ENCODE measurements around the gene ACSS1. TPM values are rescaled to one million over a fixed set of nuclear protein-coding genes. Genes with fewer than 3 reads are reported as not detected.

Gene ACSS1
- total RNA-seq, 1 donor from 2014 or later: 7.3 TPM

GRCh38 chr20:25061103-25061799, 3.3 kb upstream of the ACSS1 start:
- no peak for DNase-seq (ENCODE audit: low read depth)
- TF ChIP-seq CTCF (IDR thresholded peaks at IDR 0.05; ENCODE audit: insufficient read depth, low read length, poor library complexity, severe bottlenecking): no peak
- Histone ChIP-seq H3K27me3 (ENCODE audit: control insufficient read depth, insufficient read depth, low read length) (peaks cover 44% of the 10 kb centered on the region), H3K36me3 (ENCODE audit: control insufficient read depth, insufficient read depth, low read length) (no peaks in the 10 kb centered on the region), H3K4me3 (ENCODE audit: low read depth, low read length) (no peak overlapping the region)

GRCh38 chr20:25059866-25060465, 2.0 kb upstream of the ACSS1 start:
- peaks cover 38% of the 10 kb centered on the region for H3K27me3 ChIP-seq (ENCODE audit: control insufficient read depth, insufficient read depth, low read length)
- H3K4me3 ChIP-seq (ENCODE audit: low read depth, low read length): no peak overlapping the region
- no peak for TF ChIP-seq CTCF (IDR thresholded peaks at IDR 0.05; ENCODE audit: insufficient read depth, low read length, poor library complexity, severe bottlenecking)
- no peaks in the 10 kb centered on the region for H3K36me3 ChIP-seq (ENCODE audit: control insufficient read depth, insufficient read depth, low read length)
- no peak for DNase-seq (ENCODE audit: low read depth)

- Histone ChIP-seq H3K4me3 (ENCODE audit: low read depth, low read length) (peak overlapping the region; percentile 53), H3K27me3 (ENCODE audit: control insufficient read depth, insufficient read depth, low read length) (peaks cover 35% of the 10 kb centered on the region), H3K36me3 (ENCODE audit: control insufficient read depth, insufficient read depth, low read length) (no peaks in the 10 kb centered on the region)
- no peak for DNase-seq (ENCODE audit: low read depth)
- peak; percentile 6 for TF ChIP-seq CTCF (IDR thresholded peaks at IDR 0.05; ENCODE audit: insufficient read depth, low read length, poor library complexity, severe bottlenecking)
Observed at GRCh38 chr20:25058847-25059810, 1.2 kb upstream of the ACSS1 start.

GRCh38 chr20:25057234-25058050, 497 bp downstream of the ACSS1 start:
- Histone ChIP-seq H3K4me3 (ENCODE audit: low read depth, low read length) (peak overlapping the region; percentile 53), H3K27me3 (ENCODE audit: control insufficient read depth, insufficient read depth, low read length) (peaks cover 23% of the 10 kb centered on the region), H3K36me3 (ENCODE audit: control insufficient read depth, insufficient read depth, low read length) (no peaks in the 10 kb centered on the region)
- no peak for TF ChIP-seq CTCF (IDR thresholded peaks at IDR 0.05; ENCODE audit: insufficient read depth, low read length, poor library complexity, severe bottlenecking)
- DNase-seq (ENCODE audit: low read depth): no peak

GRCh38 chr20:25056690-25057233, 1.2 kb downstream of the ACSS1 start:
- DNase-seq (ENCODE audit: low read depth): no peak
- Histone ChIP-seq H3K36me3 (ENCODE audit: control insufficient read depth, insufficient read depth, low read length) (no peaks in the 10 kb centered on the region), H3K27me3 (ENCODE audit: control insufficient read depth, insufficient read depth, low read length) (peaks cover 17% of the 10 kb centered on the region), H3K4me3 (ENCODE audit: low read depth, low read length) (peak overlapping the region; percentile 53)
- no peak for TF ChIP-seq CTCF (IDR thresholded peaks at IDR 0.05; ENCODE audit: insufficient read depth, low read length, poor library complexity, severe bottlenecking)

Data from kidney epithelial cell (primary cell).